ENCODE data around the gene MSH6. TPM values are rescaled to one million over a fixed set of nuclear protein-coding genes. Genes with fewer than 3 reads are reported as not detected.
"Not testable (repeated sequence)": the region's sequence is repeated elsewhere in the genome, so short reads cannot be mapped to it uniquely, and the experiment has no call there.

MSH6 gene
- total RNA-seq, 2 experiments from 2014 or later = 37.3 to 38.5 TPM

DNA sequence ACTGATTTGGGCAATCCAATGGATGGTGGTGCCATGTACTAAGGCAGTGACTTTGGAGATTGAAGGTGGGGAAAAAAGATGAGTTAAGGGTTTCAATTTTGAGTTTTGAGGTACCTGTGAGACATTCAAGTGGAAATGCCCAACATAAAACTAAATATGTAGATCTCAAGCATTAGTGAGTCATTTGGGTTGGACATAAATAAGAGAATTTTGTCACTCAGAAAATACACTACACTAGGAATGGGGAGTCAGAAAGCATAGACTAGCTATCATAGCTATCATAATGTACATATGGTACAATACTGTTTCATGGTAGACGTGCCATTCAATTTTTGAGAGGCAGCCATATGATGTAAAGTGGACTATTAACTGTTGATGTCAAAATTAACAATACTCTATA is 67.3 kb downstream of the MSH6 start:
- DNase-seq (no peak), ATAC-seq (ENCODE audit: poor library complexity) (no peak)
- no peak overlapping the region for H3K27ac ChIP-seq (ENCODE audit: low read depth in 1 of 2, low read length in 2 of 2)
- peaks cover 65% of the 10 kb centered on the region for H3K4me1 Mint-ChIP-seq (ENCODE audit: low read depth)
- H3K4me3 ChIP-seq (ENCODE audit: low read length) = no peak overlapping the region
- H3K4me1 ChIP-seq (ENCODE audit: insufficient read depth, low read length) = peaks cover 6% of the 10 kb centered on the region
- no peaks in the 10 kb centered on the region for H3K36me3 ChIP-seq (ENCODE audit: insufficient read depth, low read length)
- TF ChIP-seq, protein P1, sequence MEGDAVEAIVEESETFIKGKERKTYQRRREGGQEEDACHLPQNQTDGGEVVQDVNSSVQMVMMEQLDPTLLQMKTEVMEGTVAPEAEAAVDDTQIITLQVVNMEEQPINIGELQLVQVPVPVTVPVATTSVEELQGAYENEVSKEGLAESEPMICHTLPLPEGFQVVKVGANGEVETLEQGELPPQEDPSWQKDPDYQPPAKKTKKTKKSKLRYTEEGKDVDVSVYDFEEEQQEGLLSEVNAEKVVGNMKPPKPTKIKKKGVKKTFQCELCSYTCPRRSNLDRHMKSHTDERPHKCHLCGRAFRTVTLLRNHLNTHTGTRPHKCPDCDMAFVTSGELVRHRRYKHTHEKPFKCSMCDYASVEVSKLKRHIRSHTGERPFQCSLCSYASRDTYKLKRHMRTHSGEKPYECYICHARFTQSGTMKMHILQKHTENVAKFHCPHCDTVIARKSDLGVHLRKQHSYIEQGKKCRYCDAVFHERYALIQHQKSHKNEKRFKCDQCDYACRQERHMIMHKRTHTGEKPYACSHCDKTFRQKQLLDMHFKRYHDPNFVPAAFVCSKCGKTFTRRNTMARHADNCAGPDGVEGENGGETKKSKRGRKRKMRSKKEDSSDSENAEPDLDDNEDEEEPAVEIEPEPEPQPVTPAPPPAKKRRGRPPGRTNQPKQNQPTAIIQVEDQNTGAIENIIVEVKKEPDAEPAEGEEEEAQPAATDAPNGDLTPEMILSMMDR (IDR thresholded peaks at IDR 0.05) = no peak
- H3K9me3 ChIP-seq (ENCODE audit: control insufficient read depth in 1 of 2, insufficient read depth in 1 of 2, low read length in 2 of 2) = no peaks in the 10 kb centered on the region
- ChIA-PET CTCF (interaction anchor here (0.6 to 1.1 kb wide), 2 partner anchors 13 to 49 kb away, joined by 3 read pairs; no protein-coding TSS in a partner anchor), POLR2A (no interaction called here)
- H3K9me3 Mint-ChIP-seq = no peaks in the 10 kb centered on the region
- no peaks in the 10 kb centered on the region for H3K27me3 Mint-ChIP-seq
- peaks cover 27% of the 10 kb centered on the region for H3K36me3 Mint-ChIP-seq (ENCODE audit: low read depth)
- H3K4me3 Mint-ChIP-seq = no peak overlapping the region
- no peak overlapping the region for H3K27ac Mint-ChIP-seq
- intact Hi-C loops (cut with DNase I, micrococcal nuclease) = no loop called here
- H3K27me3 ChIP-seq (ENCODE audit: control insufficient read depth in 1 of 2, insufficient read depth in 2 of 2, low read length in 2 of 2) = no peaks in the 10 kb centered on the region

DNA sequence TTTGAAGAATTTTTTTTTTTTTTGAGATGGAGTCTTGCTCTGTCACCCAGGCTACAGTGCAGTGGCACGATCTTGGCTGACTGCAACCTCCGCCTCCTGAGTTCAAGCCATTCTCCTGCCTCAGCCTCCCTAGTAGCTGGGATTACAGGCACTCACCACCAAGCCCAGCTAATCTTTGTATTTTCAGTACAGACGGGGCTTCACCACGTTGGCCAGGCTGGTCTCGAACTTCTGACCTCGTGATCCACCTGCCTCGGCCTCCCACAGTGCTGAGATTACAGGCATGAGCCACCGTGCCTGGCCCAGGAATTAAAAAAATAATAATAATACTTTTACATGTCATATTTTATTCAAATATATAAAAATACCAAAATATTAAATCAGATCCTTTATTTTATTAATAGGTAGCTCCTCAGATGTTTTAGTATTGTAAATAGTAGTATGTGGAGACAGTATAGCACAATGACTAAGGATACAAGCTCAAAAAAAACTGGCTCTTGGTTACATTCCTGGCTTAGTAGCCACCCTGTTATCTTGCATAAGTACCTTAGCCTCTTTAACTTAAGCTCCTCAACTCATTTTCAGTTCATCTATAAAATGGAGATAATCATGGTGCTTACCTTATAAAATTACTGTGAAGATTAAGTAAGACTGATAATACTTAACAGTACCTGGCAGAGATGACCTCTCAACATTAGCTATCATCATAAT is 70.3 kb downstream of the MSH6 start:
- intact Hi-C loops (cut with DNase I, micrococcal nuclease); H3K27ac Mint-ChIP-seq; H3K27me3 ChIP-seq (ENCODE audit: control insufficient read depth in 1 of 2, insufficient read depth in 2 of 2, low read length in 2 of 2); H3K4me3 ChIP-seq (ENCODE audit: low read length); H3K27ac ChIP-seq (ENCODE audit: low read depth in 1 of 2, low read length in 2 of 2); ATAC-seq (ENCODE audit: poor library complexity); H3K27me3 Mint-ChIP-seq; H3K36me3 ChIP-seq (ENCODE audit: insufficient read depth, low read length); H3K9me3 Mint-ChIP-seq; H3K4me1 ChIP-seq (ENCODE audit: insufficient read depth, low read length); H3K4me3 Mint-ChIP-seq; DNase-seq; H3K9me3 ChIP-seq (ENCODE audit: control insufficient read depth in 1 of 2, insufficient read depth in 1 of 2, low read length in 2 of 2): not testable (repeated sequence)
- Mint-ChIP-seq H3K36me3 (ENCODE audit: low read depth) (peaks cover 23% of the 10 kb centered on the region), H3K4me1 (ENCODE audit: low read depth) (peaks cover 78% of the 10 kb centered on the region)
- POLR2A ChIA-PET = interaction anchor here (0.8 kb wide), 1 partner anchor 54 kb away, joined by 3 read pairs; no protein-coding TSS in a partner anchor
- CTCF ChIA-PET = interaction anchor here (0.6 kb wide), 1 partner anchor 157 kb away, joined by 3 read pairs; no protein-coding TSS in a partner anchor

Other genes with a start within 250 kb of the MSH6 start
- under 1 TPM; 0.11 to 0.20 TPM for gene KCNK12, start 212.2 kb upstream of the MSH6 start, total RNA-seq
- gene FBXO11, start 123.4 kb downstream of the MSH6 start, total RNA-seq = 100 to 1,000 TPM; 121 to 126 TPM